Fibroblast of skin of right quadriceps (primary cell): Measurements from ENCODE around the gene CDV3.
A peak's percentile ranks its signal among the peaks of the same experiment; 100 is the strongest.

Experiments
- DNase-seq: peaks from one replicate; pipeline ENCODE4 v3.0.0-alpha.2; 2013

CDV3 gene

DNA sequence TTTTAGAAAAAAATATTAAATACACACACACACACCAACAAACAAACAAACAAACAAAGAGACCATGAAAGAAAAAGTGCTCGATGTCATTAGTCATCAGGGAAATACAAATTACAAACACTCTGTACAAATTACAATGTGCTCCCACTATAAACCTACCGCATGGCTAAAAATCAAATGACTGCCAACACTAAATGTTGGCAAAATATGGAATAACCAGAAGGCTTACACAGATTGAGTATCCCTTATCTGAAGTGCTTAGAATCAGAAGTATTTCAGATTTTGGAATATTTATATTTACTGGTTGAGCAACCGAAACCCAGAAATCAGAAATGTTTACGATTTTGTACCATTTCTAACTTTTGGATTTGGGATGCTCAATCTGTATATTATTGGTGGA lies 33.4 kb downstream of the CDV3 start:
- no peak for DNase-seq

- no peak for DNase-seq
These were observed 34.3 kb downstream of the CDV3 start for GRCh38 chr3:133607816-133608215.

GRCh38 chr3:133608388-133608787 lies 34.9 kb downstream of the CDV3 start:
- no peak for DNase-seq

- peak; percentile 35 for DNase-seq
These were observed 36.5 kb downstream of the CDV3 start for GRCh38 chr3:133610031-133610430.

GRCh38 chr3:133611534-133611933 lies 38.0 kb downstream of the CDV3 start:
- DNase-seq, result no peak

DNA sequence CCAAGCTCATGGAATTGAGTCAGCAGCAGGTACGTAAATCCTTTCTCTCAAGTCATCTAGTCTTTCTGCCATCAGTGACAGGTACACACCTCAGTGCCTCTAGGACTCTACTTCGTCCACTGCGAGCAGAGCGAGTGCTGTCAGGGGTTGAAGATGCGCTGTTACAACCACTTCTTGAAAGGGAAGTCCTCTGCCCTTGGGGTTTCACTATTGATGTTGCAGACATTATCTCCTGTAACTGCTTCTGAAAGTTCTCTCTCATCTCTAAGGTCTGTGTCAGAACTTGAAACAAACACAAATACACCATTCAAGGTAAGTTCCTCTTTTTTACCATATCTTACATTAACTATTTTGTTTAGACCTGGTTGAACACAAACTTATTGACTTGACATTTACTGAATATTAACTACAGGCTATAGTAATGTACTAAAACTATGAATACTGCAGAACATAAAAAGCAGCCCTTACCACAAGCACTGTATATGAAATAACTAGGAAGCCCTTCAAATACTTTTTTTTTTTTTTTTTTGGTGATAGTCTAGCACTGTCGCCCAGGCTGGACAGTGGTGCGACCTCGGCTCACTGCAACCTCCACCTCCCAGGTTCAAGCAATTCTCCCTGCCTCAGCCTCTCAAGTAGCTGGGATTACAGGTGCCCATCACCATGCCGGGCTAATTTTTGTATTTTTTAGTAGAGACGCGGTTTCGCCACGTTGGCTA lies 46.7 kb downstream of the CDV3 start:
- no peak for DNase-seq

DNA sequence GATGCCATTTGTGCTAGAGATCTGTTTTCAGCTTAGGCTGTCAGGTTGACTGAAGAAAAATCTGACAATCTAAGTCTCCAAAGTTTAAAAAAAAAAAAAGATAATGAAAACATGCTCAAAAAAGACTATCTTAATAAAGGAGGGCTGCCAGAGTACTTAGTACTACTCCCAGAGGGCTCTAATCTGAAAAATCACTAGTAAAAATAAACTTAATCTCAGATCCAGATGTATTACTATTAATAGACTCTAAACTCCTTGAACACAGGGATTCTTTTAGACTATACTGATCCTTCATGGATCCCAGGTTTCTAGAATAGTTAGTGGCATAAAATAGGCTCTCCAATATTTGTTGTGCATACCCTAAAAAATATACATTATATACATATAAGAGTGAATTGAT lies 54.3 kb downstream of the CDV3 start:
- DNase-seq, result no peak

DNA sequence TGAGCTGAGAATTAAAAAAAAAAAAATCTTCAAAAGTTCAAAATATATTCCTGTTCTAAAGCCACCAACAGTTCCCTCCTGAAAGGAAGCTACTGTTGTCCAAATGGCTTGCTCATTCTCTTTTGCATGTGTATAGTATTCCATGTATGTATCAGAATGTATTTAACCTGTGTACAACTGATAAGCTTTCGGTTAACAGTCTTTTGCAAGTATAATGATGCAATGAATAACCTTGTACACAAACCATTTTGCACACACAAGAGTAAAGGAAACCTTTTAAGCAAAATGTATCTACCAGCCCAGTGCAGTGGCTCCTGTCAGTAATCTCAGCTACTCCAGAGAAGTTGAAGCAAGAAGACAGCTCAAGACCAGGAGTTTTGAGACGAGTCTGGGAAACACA lies 55.7 kb downstream of the CDV3 start:
- DNase-seq, result no peak

- no peak for DNase-seq
These were observed 60.0 kb downstream of the CDV3 start for GRCh38 chr3:133633439-133633838.
